H9 (cell line): ENCODE measurements around the gene SH3GL2. TPM values are rescaled to one million over a fixed set of nuclear protein-coding genes. Genes with fewer than 3 reads are reported as not detected.

Experiments used
- DNase-seq: peaks from one replicate; pipeline ENCODE4 v3.0.0-alpha.2; 2017
- H2AFZ ChIP-seq: one replicate; pipeline ENCODE4 v1.6.1; 2013; ENCODE audit warnings: mild to moderate bottlenecking, low read length, control low read depth, moderate library complexity
- H2AK5ac ChIP-seq: 2 replicates; pipeline ENCODE4 v1.6.1; 2013; ENCODE audit warnings: low read length, control low read depth, mixed read lengths; ENCODE audit not compliant: insufficient read length
- H2BK120ac ChIP-seq: one replicate; pipeline ENCODE4 v1.6.1; 2013; ENCODE audit warnings: low read depth, mild to moderate bottlenecking, low read length, control low read depth, inconsistent platforms; ENCODE audit not compliant: poor library complexity, severe bottlenecking
- H2BK12ac ChIP-seq: 2 replicates; pipeline ENCODE4 v1.6.1; 2013; ENCODE audit warnings: low read length, control low read depth, mixed read lengths, low read depth; ENCODE audit not compliant: insufficient read length
- H2BK15ac ChIP-seq: 2 replicates; pipeline ENCODE4 v1.6.1; 2013; ENCODE audit warnings: low read depth, low read length, control low read depth
- H2BK20ac ChIP-seq: one replicate; pipeline ENCODE4 v1.6.1; 2013; ENCODE audit warnings: low read depth, mild to moderate bottlenecking, low read length, control low read depth, inconsistent platforms; ENCODE audit not compliant: poor library complexity, severe bottlenecking
- H2BK5ac ChIP-seq: 2 replicates; pipeline ENCODE4 v1.6.1; 2013; ENCODE audit warnings: low read length, control low read depth, mixed read lengths; ENCODE audit not compliant: insufficient read length
- H3K14ac ChIP-seq: 2 replicates; pipeline ENCODE4 v1.6.1; 2013; ENCODE audit warnings: low read length, control low read depth; ENCODE audit not compliant: insufficient read depth
- H3K18ac ChIP-seq: 2 replicates; pipeline ENCODE4 v1.6.1; 2013; ENCODE audit warnings: low read depth, mild to moderate bottlenecking, mixed read lengths, low read length, control low read depth; ENCODE audit not compliant: insufficient read length
- H3K23ac ChIP-seq: 2 replicates; pipeline ENCODE4 v1.6.1; 2013; ENCODE audit warnings: low read length, control low read depth, mixed read lengths, low read depth; ENCODE audit not compliant: insufficient read length
- H3K23me2 ChIP-seq: 2 replicates; pipeline ENCODE4 v1.6.1; 2013; ENCODE audit warnings: low read depth, mild to moderate bottlenecking, mixed read lengths, low read length, control low read depth; ENCODE audit not compliant: insufficient read length, poor library complexity, severe bottlenecking
- H3K27ac ChIP-seq: 2 replicates; pipeline ENCODE4 v1.5.1; 2013; ENCODE audit warnings: low read length, control low read depth, mixed read lengths, low read depth; ENCODE audit not compliant: insufficient read length
- H3K27me3 ChIP-seq: 2 replicates; pipeline ENCODE4 v1.6.1; 2013; ENCODE audit warnings: low read length, control low read depth, inconsistent platforms; ENCODE audit not compliant: insufficient read depth
- H3K4ac ChIP-seq: 2 replicates; pipeline ENCODE4 v1.6.1; 2013; ENCODE audit warnings: low read depth, mild to moderate bottlenecking, control low read depth, inconsistent platforms, low read length, moderate library complexity
- H3K4me1 ChIP-seq: 2 replicates; pipeline ENCODE4 v1.6.1; 2013; ENCODE audit warnings: low read length, control low read depth, inconsistent platforms; ENCODE audit not compliant: insufficient read depth
- H3K4me2 ChIP-seq: 2 replicates; pipeline ENCODE4 v1.6.1; 2013; ENCODE audit warnings: low read length, control low read depth, mixed read lengths; ENCODE audit not compliant: insufficient read length, insufficient read depth
- H3K56ac ChIP-seq: 2 replicates; pipeline ENCODE4 v1.6.1; 2013; ENCODE audit warnings: low read depth, mild to moderate bottlenecking, mixed read lengths, low read length, control low read depth; ENCODE audit not compliant: insufficient read length
- H3K79me1 ChIP-seq: 2 replicates; pipeline ENCODE4 v1.6.1; 2013; ENCODE audit warnings: low read depth, mild to moderate bottlenecking, moderate library complexity, low read length, control low read depth, inconsistent platforms; ENCODE audit not compliant: insufficient read depth, poor library complexity, severe bottlenecking
- H3K79me2 ChIP-seq: 2 replicates; pipeline ENCODE4 v1.6.1; 2013; ENCODE audit warnings: low read length, control low read depth, inconsistent platforms; ENCODE audit not compliant: insufficient read depth
- H3K9ac ChIP-seq: 2 replicates; pipeline ENCODE4 v1.6.1; 2013; ENCODE audit warnings: low read length, control low read depth, mixed read lengths; ENCODE audit not compliant: insufficient read length; ENCODE audit errors: extremely low read depth
- H3K9me3 ChIP-seq: one replicate; pipeline ENCODE4 v1.6.1; 2013; ENCODE audit warnings: low read depth, low read length, inconsistent platforms; ENCODE audit not compliant: control insufficient read depth
- H3T11ph ChIP-seq: one replicate; pipeline ENCODE4 v1.6.1; 2013; ENCODE audit warnings: mild to moderate bottlenecking, low read length, control low read depth, inconsistent platforms
- H4K20me1 ChIP-seq: one replicate; pipeline ENCODE4 v1.6.1; 2013; ENCODE audit not compliant: control insufficient read depth, insufficient read length, insufficient read depth
- H4K5ac ChIP-seq: 2 replicates; pipeline ENCODE4 v1.6.1; 2013; ENCODE audit warnings: low read depth, mild to moderate bottlenecking, mixed read lengths, low read length, control low read depth; ENCODE audit not compliant: insufficient read length
- H4K8ac ChIP-seq: replicated peaks from 2 replicates; pipeline ENCODE4 v1.6.1; 2013; ENCODE audit warnings: low read length, control low read depth, mixed read lengths, low read depth; ENCODE audit not compliant: insufficient read length
- H4K91ac ChIP-seq: 2 replicates; pipeline ENCODE4 v1.6.1; 2013; ENCODE audit warnings: low read depth, mild to moderate bottlenecking, moderate library complexity, mixed read lengths, low read length, control low read depth; ENCODE audit not compliant: insufficient read length
- H3K27ac Mint-ChIP-seq, 3 experiments: 2 replicates in 2 of 3; 3 replicates in 1 of 3; pipeline ENCODE4 v1.8.0; 2020 to 2021; ENCODE audit warnings: mixed read lengths in 3 of 3, mild to moderate bottlenecking in 1 of 3, moderate library complexity in 1 of 3
- H3K27me3 Mint-ChIP-seq: 2 replicates; pipeline ENCODE4 v1.8.0; 2021; ENCODE audit warnings: low read depth, mild to moderate bottlenecking, moderate library complexity, mixed read lengths
- H3K36me3 Mint-ChIP-seq, 3 experiments: 2 replicates in 2 of 3; 3 replicates in 1 of 3; pipeline ENCODE4 v1.8.0; 2020 to 2021; ENCODE audit warnings: low read depth in 3 of 3, mixed read lengths in 3 of 3; ENCODE audit not compliant: insufficient read depth in 1 of 3
- H3K4me1 Mint-ChIP-seq, 2 experiments: 2 replicates each; pipeline ENCODE4 v1.8.0; 2020; ENCODE audit warnings: mixed read lengths in 2 of 2
- H3K4me3 Mint-ChIP-seq, 2 experiments: 2 replicates in 1 of 2; 3 replicates in 1 of 2; pipeline ENCODE4 v1.8.0; 2020 to 2021; ENCODE audit warnings: mild to moderate bottlenecking in 2 of 2, mixed read lengths in 2 of 2, moderate library complexity in 1 of 2
- H3K9me3 Mint-ChIP-seq, 2 experiments: 2 replicates in 1 of 2; 3 replicates in 1 of 2; pipeline ENCODE4 v1.8.0; 2020; ENCODE audit warnings: mild to moderate bottlenecking in 2 of 2, mixed read lengths in 2 of 2, moderate library complexity in 1 of 2
- CTCF ChIP-seq: fragments of 200-600 bp; sonication (generic); conservative IDR thresholded peaks from 3 replicates; pipeline ENCODE4 v1.8.0; 2021; ENCODE audit warnings: antibody characterized with exemption, mild to moderate bottlenecking
- WGBS: extraction: QIAGEN DNeasy Blood & Tissue Kit; methylation state at CpG from one replicate; pipeline ENCODE4 v1.1.7; 2013; ENCODE audit warnings: missing lambda C conversion rate, low lambda C conversion rate, mixed read lengths; ENCODE audit not compliant: insufficient read length; ENCODE audit errors: extremely low coverage; 5-methylcytosine and 5-hydroxymethylcytosine counted together
- total RNA-seq: library from RNA; stranded (reverse); gene quantifications from 2 replicates; pipeline ENCODE4 v1.2.1, GENCODE V29; 2021

The SH3GL2 gene
- total RNA-seq, 1 experiment from 2014 or later: 6.5 TPM

- Histone ChIP-seq H2BK15ac (no peak overlapping the region), H3K14ac (no peak overlapping the region), H3T11ph (no peak overlapping the region), H3K79me2 (no peaks in the 10 kb centered on the region), H4K20me1 (no peaks in the 10 kb centered on the region), H3K27me3 (no peaks in the 10 kb centered on the region), H2AFZ (no peak overlapping the region), H2AK5ac (no peak overlapping the region), H3K79me1 (no peaks in the 10 kb centered on the region), H3K9me3 (no peaks in the 10 kb centered on the region), H3K4ac (no peak overlapping the region), H2BK5ac (no peak overlapping the region), H3K4me2 (no peak overlapping the region), H2BK120ac (no peak overlapping the region), H3K9ac (no peak overlapping the region), H3K23ac (no peak overlapping the region), H3K23me2 (no peaks in the 10 kb centered on the region), H4K91ac (no peak overlapping the region), H4K8ac (no peak overlapping the region), H3K56ac (no peak overlapping the region), H3K18ac (no peak overlapping the region), H2BK20ac (no peak overlapping the region), H4K5ac (no peak overlapping the region), H3K27ac (no peak overlapping the region), H2BK12ac (no peak overlapping the region), H3K4me1 (no peaks in the 10 kb centered on the region)
- no peaks in the 10 kb centered on the region for H3K9me3 Mint-ChIP-seq
- H3K27me3 Mint-ChIP-seq: no peaks in the 10 kb centered on the region; the same call in 1 of the 2 replicates
- no peak overlapping the region for H3K27ac Mint-ChIP-seq
- no peaks in the 10 kb centered on the region for H3K4me1 Mint-ChIP-seq
- H3K36me3 Mint-ChIP-seq: no peaks in the 10 kb centered on the region
- H3K4me3 Mint-ChIP-seq: no peak overlapping the region
- peak; percentile 36 for DNase-seq
- 100% methylated on average over 1 of the region's 14 CpGs for WGBS
- TF ChIP-seq CTCF: peak; percentile 45; the same call in 2 of the 3 replicates
Measured at GRCh38 chr9:17793713-17794622, 215.1 kb downstream of the SH3GL2 start.
